Muscle of arm (tissue), 12 donors: ENCODE results near the gene NUDT8. TPM values are rescaled to one million over a fixed set of nuclear protein-coding genes. Genes with fewer than 3 reads are reported as not detected.
"Not testable (repeated sequence)": the region's sequence is repeated elsewhere in the genome, so short reads cannot be mapped to it uniquely, and the experiment has no call there.

Source experiments
- DNase-seq: peaks from one replicate; pipeline ENCODE4 v3.0.0-alpha.2; 2013
- polyA plus RNA-seq, 12 donors: library from polyadenylated mRNA; unstranded; fragments of 120-200 nt; gene quantifications; one replicate each; pipeline ENCODE4 v1.2.1, GENCODE V29; 2013; ENCODE audit not compliant: insufficient read length in 12 of 12

Gene NUDT8
- polyA plus RNA-seq, 12 donors = 1.9 to 4.0 (median 3.2) TPM; not detected in 2

GRCh38 chr11:67662142-67662834, 32.6 kb upstream of the NUDT8 start:
- no peak for DNase-seq

GRCh38 chr11:67660752-67661151, 31.0 kb upstream of the NUDT8 start:
- DNase-seq = not testable (repeated sequence)

GRCh38 chr11:67659651-67660165, 30.0 kb upstream of the NUDT8 start:
- not testable (repeated sequence) for DNase-seq

GRCh38 chr11:67657300-67657699, 27.6 kb upstream of the NUDT8 start:
- no peak for DNase-seq

DNA sequence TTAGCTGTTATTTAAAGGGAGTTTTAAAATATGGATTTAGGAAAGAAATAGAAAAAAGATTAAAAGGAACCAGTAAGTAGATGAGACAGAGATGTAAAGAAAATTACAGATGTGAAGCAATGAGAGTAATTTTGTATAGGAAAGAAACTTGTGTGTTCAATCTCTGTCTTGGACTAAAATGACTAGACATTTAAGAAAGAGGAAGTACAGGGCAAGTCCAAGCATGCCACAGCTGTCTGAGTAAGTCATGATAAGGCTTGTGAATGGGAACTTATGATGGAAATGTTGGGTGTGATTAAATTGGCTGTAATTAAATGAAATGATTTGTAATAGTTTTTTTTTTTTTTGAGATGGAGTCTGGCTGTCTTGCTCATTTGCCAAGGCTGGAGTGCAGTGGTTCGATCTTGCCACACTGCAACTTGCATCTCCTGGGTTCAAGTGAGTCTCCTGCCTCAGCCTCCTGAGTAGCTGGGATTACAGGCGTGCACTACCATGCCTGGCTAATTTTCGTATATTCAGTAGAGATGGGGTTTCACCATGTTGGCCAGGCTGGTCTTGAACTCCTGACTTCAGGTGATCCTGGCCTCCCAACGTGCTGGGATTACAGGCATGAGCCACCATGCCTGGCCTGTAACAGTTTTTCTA, 26.7 kb upstream of the NUDT8 start:
- DNase-seq = no peak

DNA sequence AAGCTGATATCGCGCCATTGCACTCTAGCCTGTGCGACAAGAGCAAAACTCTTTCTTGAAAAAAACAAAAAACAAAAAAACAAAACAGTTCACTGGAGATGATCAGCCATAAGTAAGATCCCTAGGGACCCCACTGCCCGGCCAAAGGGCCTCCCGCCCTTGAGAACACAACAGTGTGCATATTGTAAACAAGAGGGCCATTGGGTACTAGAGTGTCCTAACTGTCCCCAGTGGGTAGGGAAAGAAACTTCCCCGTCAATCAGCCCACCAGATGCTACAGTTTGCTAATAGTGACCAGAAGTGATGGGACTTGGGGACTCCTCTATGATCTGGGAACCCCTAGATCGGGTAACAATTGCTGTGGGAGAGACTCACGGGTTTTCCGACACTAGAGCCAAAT, 24.5 kb upstream of the NUDT8 start:
- DNase-seq = no peak

- no peak for DNase-seq
These were observed 23.5 kb upstream of the NUDT8 start for GRCh38 chr11:67652965-67653845.

DNA sequence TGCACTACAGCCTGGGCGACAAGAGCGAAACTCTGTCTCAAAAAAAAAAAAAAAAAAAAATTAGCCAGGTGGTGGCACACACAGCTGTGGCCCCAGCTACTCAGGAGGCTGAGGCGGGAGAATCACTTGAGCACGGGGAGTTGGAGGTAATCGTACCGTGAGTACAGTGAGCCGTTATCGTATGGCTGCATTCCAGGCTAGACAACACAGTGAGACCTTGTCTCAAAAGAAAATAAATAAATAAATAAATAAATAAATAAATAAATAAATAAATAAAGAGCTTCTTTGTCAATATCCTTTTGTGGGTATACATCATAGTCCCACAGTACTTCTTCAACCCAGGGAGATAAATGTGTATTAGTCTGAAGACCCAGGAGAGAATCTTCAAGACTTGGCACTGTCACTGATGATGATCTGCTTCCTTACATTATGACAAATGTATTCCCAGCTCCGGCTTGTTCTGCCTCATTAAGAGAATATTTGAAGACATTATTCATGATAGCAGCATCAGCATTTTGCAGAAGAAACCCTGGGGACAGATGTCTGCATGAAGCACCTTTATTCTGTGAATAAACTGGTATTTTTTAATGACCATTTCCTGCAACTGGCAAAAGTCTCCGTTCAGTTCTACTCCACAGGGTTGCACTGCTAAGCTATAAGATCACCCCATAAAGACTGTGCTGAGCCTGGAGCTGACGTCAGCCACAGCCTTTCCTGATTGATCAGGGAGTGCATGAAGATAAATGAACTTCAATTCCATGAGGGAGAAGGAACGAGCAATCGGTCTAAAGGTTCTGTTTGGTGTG, 22.4 kb upstream of the NUDT8 start:
- no peak for DNase-seq

DNA sequence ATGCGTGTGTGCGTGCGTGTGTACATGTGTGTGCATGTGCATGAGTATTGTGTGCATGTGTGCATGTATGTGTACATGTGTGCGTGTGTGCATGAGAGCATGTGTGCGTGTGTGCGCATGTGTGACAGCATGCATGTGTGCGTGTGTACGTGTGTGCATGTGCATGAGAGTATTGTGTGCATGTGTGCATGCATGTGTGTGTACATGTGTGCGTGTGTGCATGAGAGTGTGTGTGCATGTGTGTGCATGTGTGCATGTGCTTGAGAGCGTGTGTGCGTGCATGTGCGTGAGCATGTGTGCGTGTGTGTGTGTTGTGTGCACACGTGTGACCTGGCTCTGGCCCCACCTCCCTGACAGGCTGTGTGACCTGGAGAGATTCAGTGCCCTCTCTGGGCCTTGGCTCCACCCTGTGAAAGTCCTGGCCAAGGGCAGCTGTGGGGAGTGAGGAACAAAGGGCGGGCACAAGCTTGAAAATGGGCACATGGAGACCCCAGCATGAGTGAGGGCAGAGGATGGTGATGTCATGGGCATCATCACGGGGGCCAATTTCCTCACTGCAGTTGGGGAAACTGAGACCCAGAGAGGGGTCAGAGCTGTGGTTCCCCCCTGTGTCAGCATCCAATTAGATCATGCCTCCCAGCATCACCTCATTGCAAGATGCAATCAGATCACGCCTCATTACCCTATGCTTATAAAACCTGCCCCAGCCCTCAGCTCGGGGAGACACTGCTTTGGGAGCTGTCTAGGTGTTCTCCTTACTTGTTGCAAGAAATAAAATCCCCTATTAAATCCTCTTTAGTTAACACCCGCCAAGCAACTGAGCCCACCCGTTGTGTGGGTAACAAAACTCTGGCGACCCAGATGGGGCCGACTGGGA, 20.1 kb upstream of the NUDT8 start:
- DNase-seq = no peak

GRCh38 chr11:67648796-67649613, 19.3 kb upstream of the NUDT8 start:
- no peak for DNase-seq

DNA sequence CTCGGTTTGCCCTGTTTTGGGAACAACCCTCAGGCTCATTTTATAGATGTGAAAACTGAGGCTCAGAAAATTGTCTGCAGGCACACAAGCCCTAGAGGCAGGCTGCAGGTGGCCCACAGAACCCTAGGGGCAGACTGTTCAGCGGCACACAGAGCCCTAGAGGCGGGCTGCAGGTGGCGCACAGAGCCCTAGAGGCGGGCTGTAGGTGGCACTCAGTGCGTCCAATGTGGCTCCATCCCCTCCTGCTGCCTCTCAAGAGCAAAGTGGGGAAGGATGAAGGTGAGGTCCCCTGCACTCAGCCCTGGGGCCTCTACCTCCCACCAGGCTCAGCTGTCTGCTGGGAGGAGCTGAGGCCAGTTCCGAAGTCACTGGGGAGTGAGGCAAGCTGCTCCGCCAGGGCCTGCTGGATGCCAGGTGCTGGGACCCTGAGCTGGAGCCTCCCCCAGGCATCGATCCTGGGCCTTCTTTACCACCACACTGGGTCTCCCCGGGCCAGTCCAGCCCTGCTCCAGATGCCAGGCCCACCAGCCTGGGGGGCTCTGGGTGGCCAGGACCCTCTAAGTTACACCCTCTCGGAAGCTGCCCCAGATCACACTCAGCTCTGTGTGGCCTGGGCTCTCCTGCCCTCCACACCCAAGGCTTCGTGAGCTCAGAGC, 18.5 kb upstream of the NUDT8 start:
- no peak for DNase-seq

- DNase-seq = no peak
These were observed 17.7 kb upstream of the NUDT8 start for GRCh38 chr11:67647471-67647870.

DNA sequence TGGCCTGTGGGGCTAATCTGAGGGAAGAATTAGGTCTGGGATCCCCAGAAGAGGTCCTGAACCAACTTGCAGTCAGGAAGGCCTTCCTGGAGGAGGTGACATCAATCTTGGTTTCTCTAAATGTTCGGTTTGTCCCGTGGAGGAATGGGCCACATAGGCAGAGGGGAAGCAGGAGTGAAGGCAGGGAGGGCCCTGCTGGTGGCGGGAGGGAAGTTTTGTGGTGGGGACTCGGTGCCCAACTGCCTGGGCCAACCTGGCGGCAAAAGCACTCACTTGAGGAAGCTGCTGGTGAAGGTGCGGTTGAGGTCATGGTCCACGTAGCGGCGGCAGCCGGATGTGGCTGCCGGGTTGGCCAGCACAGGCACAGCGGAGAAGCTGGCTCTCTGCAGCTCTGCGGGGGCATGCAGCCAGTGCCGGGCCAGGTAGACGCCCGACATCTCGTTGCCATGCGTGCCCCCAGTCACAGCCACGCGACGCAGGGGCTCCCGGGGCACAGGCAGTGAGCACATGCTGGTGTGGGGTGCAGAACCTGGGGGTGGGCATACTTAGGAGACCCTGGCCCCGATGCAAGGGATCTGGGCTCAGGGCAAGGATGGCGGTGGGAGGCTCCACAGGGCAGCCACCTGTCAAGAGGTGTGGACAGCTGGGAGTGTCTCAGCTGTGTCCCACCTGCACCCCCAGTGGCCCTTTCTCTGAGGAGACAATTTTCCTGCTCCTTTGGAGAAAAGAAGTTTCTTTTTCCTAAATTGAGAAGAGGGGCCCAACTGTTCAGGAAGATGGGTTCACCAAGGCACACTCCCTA, 17.0 kb upstream of the NUDT8 start:
- DNase-seq = no peak

GRCh38 chr11:67645521-67646461, 16.1 kb upstream of the NUDT8 start:
- no peak for DNase-seq

- no peak for DNase-seq
These were observed 15.0 kb upstream of the NUDT8 start for GRCh38 chr11:67644472-67645418.

GRCh38 chr11:67644042-67644441, 14.3 kb upstream of the NUDT8 start:
- DNase-seq = no peak
